H1 (cell line): ENCODE results near the gene BNC2. TPM values are rescaled to one million over a fixed set of nuclear protein-coding genes. Genes with fewer than 3 reads are reported as not detected.

Experiments used
- CTCF ChIA-PET: fragments of 300-600 bp; sonication (Branson Sonifier 250); formaldehyde crosslinking; loops from one replicate; lab custom pipeline; 2021; ENCODE audit not compliant: partially characterized antibody; lab: Charles Lee
- POLR2A ChIA-PET: fragments of 300-600 bp; sonication (Branson Sonifier 250); formaldehyde crosslinking; loops from one replicate; lab custom pipeline; 2021; ENCODE audit warnings: inconsistent platforms; ENCODE audit not compliant: partially characterized antibody; lab: Charles Lee
- DNase-seq, 2 experiments: peaks; one replicate each; pipeline versions ENCODE4 v3.0.0 to v3.0.0-alpha.2; 2010 to 2022; ENCODE audit warnings: low spot score in 2 of 2, low read depth in 1 of 2, mixed read lengths in 1 of 2
- FAIRE-seq: peaks from 2 replicates; lab custom pipeline; 2011; peaks lifted over from hg19 to GRCh38; lab: Jason Lieb, UNC
- H2AFZ ChIP-seq: 2 replicates; pipeline ENCODE4 v1.8.1; 2012; ENCODE audit warnings: low read length, inconsistent platforms
- H2AK5ac ChIP-seq: 2 replicates; pipeline ENCODE4 v1.6.1; 2013; ENCODE audit warnings: low read depth, low read length
- H2BK120ac ChIP-seq: replicated peaks from 2 replicates; pipeline ENCODE3; 2013; ENCODE audit warnings: low read depth, low read length, inconsistent platforms
- H2BK12ac ChIP-seq: 2 replicates; pipeline ENCODE4 v1.6.1; 2013; ENCODE audit warnings: low read depth, low read length
- H2BK15ac ChIP-seq: 2 replicates; pipeline ENCODE4 v1.6.1; 2013; ENCODE audit warnings: low read length
- H2BK20ac ChIP-seq: 2 replicates; pipeline ENCODE4 v1.6.1; 2013; ENCODE audit warnings: low read length
- H2BK5ac ChIP-seq: 2 replicates; pipeline ENCODE4 v1.6.1; 2013; ENCODE audit warnings: low read depth, low read length
- H3K14ac ChIP-seq: 2 replicates; pipeline ENCODE4 v1.6.1; 2013; ENCODE audit warnings: inconsistent platforms; ENCODE audit not compliant: insufficient read length
- H3K18ac ChIP-seq: 2 replicates; pipeline ENCODE4 v1.6.1; 2013; ENCODE audit warnings: low read length; ENCODE audit errors: extremely low read depth
- H3K23ac ChIP-seq: 2 replicates; pipeline ENCODE4 v1.6.1; 2013; ENCODE audit warnings: inconsistent platforms; ENCODE audit not compliant: insufficient read length
- H3K23me2 ChIP-seq: 2 replicates; pipeline ENCODE4 v1.6.1; 2013; ENCODE audit warnings: low read depth, low read length
- H3K27ac ChIP-seq: 2 replicates; pipeline ENCODE4 v1.6.1; 2011; ENCODE audit warnings: low read depth, low read length, inconsistent platforms
- H3K27me3 ChIP-seq, 4 experiments: replicated peaks in 1 of 4; 1 replicate in 1 of 4; 2 replicates in 3 of 4; pipeline versions ENCODE4 v1.6.1 to v1.8.1; 2011 to 2013; ENCODE audit warnings: low read length in 3 of 4, mild to moderate bottlenecking in 3 of 4, inconsistent platforms in 2 of 4, mixed read lengths in 2 of 4, moderate library complexity in 1 of 4; ENCODE audit not compliant: control insufficient read depth in 3 of 4, insufficient read depth in 3 of 4; ENCODE audit errors: extremely low read depth in 1 of 4
- H3K36me3 ChIP-seq, 4 experiments: 2 replicates each; pipeline versions ENCODE4 v1.6.1 to v1.8.1; 2011 to 2013; ENCODE audit warnings: mild to moderate bottlenecking in 4 of 4, low read length in 3 of 4, moderate library complexity in 2 of 4, control low read depth in 1 of 4, inconsistent platforms in 1 of 4; ENCODE audit not compliant: insufficient read depth in 4 of 4, control insufficient read depth in 2 of 4
- H3K4ac ChIP-seq: replicated peaks from 2 replicates; pipeline ENCODE3; 2013; ENCODE audit warnings: low read length, low read depth, mixed read lengths, inconsistent platforms; ENCODE audit not compliant: insufficient read length
- H3K4me1 ChIP-seq, 4 experiments: replicated peaks in 1 of 4; 1 replicate in 1 of 4; 2 replicates in 3 of 4; pipeline versions ENCODE4 v1.6.1 to v1.8.1; 2011 to 2013; ENCODE audit warnings: low read length in 3 of 4, inconsistent platforms in 2 of 4, mixed read lengths in 1 of 4; ENCODE audit not compliant: insufficient read depth in 4 of 4, control insufficient read depth in 3 of 4
- H3K4me2 ChIP-seq, 2 experiments: 2 replicates each; pipeline versions ENCODE4 v1.6.1 to v1.8.1; 2011 to 2013; ENCODE audit warnings: low read depth in 2 of 2, low read length in 2 of 2, control low read depth in 1 of 2, inconsistent platforms in 1 of 2, mild to moderate bottlenecking in 1 of 2; ENCODE audit not compliant: insufficient read depth in 1 of 2
- H3K4me3 ChIP-seq, 4 experiments: fragments of 200-600, 300-600 bp in 1 of 4; sonication (generic), shearing (Covaris generic), sonication (Bioruptor Twin) in 1 of 4; 2 replicates each; pipeline versions ENCODE4 v1.5.1 to v1.8.1; 2011 to 2016; ENCODE audit warnings: low read length in 4 of 4, low read depth in 3 of 4, control low read depth in 2 of 4, inconsistent platforms in 2 of 4, mild to moderate bottlenecking in 2 of 4, mixed read lengths in 1 of 4, moderate library complexity in 1 of 4; ENCODE audit not compliant: insufficient read depth in 2 of 4; ENCODE audit errors: extremely low read depth in 1 of 4
- H3K56ac ChIP-seq: replicated peaks from 2 replicates; pipeline ENCODE3; 2013; ENCODE audit warnings: low read depth, mild to moderate bottlenecking, mixed read lengths, low read length, inconsistent platforms; ENCODE audit not compliant: insufficient read length
- H3K79me1 ChIP-seq: 2 replicates; pipeline ENCODE4 v1.6.1; 2013; ENCODE audit warnings: low read depth, low read length, control low read depth
- H3K79me2 ChIP-seq, 2 experiments: 2 replicates each; pipeline versions ENCODE4 v1.6.1 to v1.8.1; 2012 to 2013; ENCODE audit warnings: low read length in 2 of 2, mild to moderate bottlenecking in 2 of 2, inconsistent platforms in 1 of 2; ENCODE audit not compliant: insufficient read depth in 2 of 2, control insufficient read depth in 1 of 2
- H3K9ac ChIP-seq, 4 experiments: replicated peaks in 1 of 4; 1 replicate in 1 of 4; 2 replicates in 3 of 4; pipeline versions ENCODE4 v1.6.1 to v1.8.1; 2011 to 2013; ENCODE audit warnings: low read depth in 3 of 4, low read length in 3 of 4, control low read depth in 2 of 4, mild to moderate bottlenecking in 2 of 4, moderate library complexity in 2 of 4, inconsistent platforms in 1 of 4; ENCODE audit errors: extremely low read depth in 1 of 4
- H3K9me3 ChIP-seq, 2 experiments: 2 replicates each; pipeline versions ENCODE4 v1.6.1 to v1.8.1; 2012 to 2013; ENCODE audit warnings: mild to moderate bottlenecking in 2 of 2, moderate library complexity in 2 of 2, control low read depth in 1 of 2, inconsistent platforms in 1 of 2, low read depth in 1 of 2, low read length in 1 of 2, mixed read lengths in 1 of 2; ENCODE audit not compliant: insufficient read depth in 2 of 2
- H4K20me1 ChIP-seq, 2 experiments: replicated peaks in 1 of 2; 2 replicates each; pipeline versions ENCODE3 to v1.8.1; 2011 to 2013; ENCODE audit warnings: inconsistent platforms in 2 of 2, low read length in 2 of 2, mild to moderate bottlenecking in 1 of 2; ENCODE audit not compliant: insufficient read depth in 2 of 2, control insufficient read depth in 1 of 2
- H4K5ac ChIP-seq: 2 replicates; pipeline ENCODE4 v1.6.1; 2013; ENCODE audit warnings: low read length, low read depth, mixed read lengths, inconsistent platforms; ENCODE audit not compliant: insufficient read length
- H4K8ac ChIP-seq: 2 replicates; pipeline ENCODE4 v1.8.0; 2013; ENCODE audit warnings: mild to moderate bottlenecking, moderate library complexity, low read length, inconsistent platforms; ENCODE audit not compliant: insufficient read depth; ENCODE audit errors: extremely low read depth
- H4K91ac ChIP-seq: replicated peaks from 2 replicates; pipeline ENCODE3; 2013; ENCODE audit warnings: low read length, mixed read lengths, inconsistent platforms; ENCODE audit not compliant: insufficient read length
- CBX5 ChIP-seq: fragments of 300-800, 300-1000 bp; sonication (generic); IDR thresholded peaks from 2 replicates; pipeline ENCODE4 v1.7.1; 2016; ENCODE audit warnings: antibody characterized with exemption, low read length, low read depth
- HDAC2 ChIP-seq, 2 experiments: fragments of 300-600 bp in 1 of 2; sonication (generic) in 1 of 2; IDR thresholded peaks; 2 replicates each; pipeline ENCODE4 v1.6.1; 2011 to 2012; ENCODE audit warnings: low read depth in 2 of 2, low read length in 2 of 2, mild to moderate bottlenecking in 2 of 2, moderate library complexity in 2 of 2, borderline replicate concordance in 1 of 2, inconsistent platforms in 1 of 2
- JUND ChIP-seq: IDR thresholded peaks from 2 replicates; pipeline ENCODE4 v1.6.1; 2011; ENCODE audit warnings: mild to moderate bottlenecking, improper control_type of control experiment, low read length
- KDM4A ChIP-seq: IDR thresholded peaks from one replicate; pipeline ENCODE4 v1.7.1; 2012; ENCODE audit warnings: low read depth, mild to moderate bottlenecking, moderate library complexity, low read length, inconsistent platforms; ENCODE audit not compliant: severe bottlenecking
- PHF8 ChIP-seq: fragments of 200-600 bp; sonication (generic); conservative IDR thresholded peaks from 2 replicates; pipeline ENCODE4 v1.7.1; 2012; ENCODE audit warnings: low read depth, mild to moderate bottlenecking, inconsistent platforms, low read length, moderate library complexity
- RAD21 ChIP-seq, 2 experiments: IDR thresholded peaks in 1 of 2; conservative IDR thresholded peaks in 1 of 2; 2 replicates each; pipeline ENCODE4 v1.6.1; 2011; ENCODE audit warnings: low read depth in 2 of 2, low read length in 2 of 2, improper control_type of control experiment in 1 of 2, inconsistent platforms in 1 of 2, mild to moderate bottlenecking in 1 of 2, moderate library complexity in 1 of 2
- SAP30 ChIP-seq: fragments of 300-600 bp; sonication (generic); IDR thresholded peaks from 2 replicates; pipeline ENCODE4 v1.7.1; 2012; ENCODE audit warnings: low read length, moderate library complexity, mild to moderate bottlenecking, inconsistent platforms; ENCODE audit not compliant: insufficient read depth, insufficient replicate concordance
- SIX5 ChIP-seq: IDR thresholded peaks from 2 replicates; pipeline ENCODE4 v1.6.1; 2011; ENCODE audit warnings: mild to moderate bottlenecking, low read depth, low read length
- SUZ12 ChIP-seq: fragments of 200-600 bp; sonication (generic); IDR thresholded peaks from 2 replicates; pipeline ENCODE4 v1.6.1; 2012; ENCODE audit warnings: mild to moderate bottlenecking, inconsistent platforms, low read length, moderate library complexity, mixed read lengths
- TAF1 ChIP-seq: IDR thresholded peaks from 2 replicates; pipeline ENCODE4 v1.6.1; 2011; ENCODE audit warnings: mild to moderate bottlenecking, low read depth, low read length
- WGBS, 2 experiments: shearing (Covaris generic) in 1 of 2; methylation state at CpG; one replicate each; pipeline versions ENCODE4 v1.1.6 to v1.1.7; 2013 to 2015; ENCODE audit warnings: low lambda C conversion rate in 2 of 2, mixed read lengths in 2 of 2, inconsistent platforms in 1 of 2, low coverage in 1 of 2, missing lambda C conversion rate in 1 of 2; ENCODE audit not compliant: insufficient replicate concordance in 2 of 2, insufficient coverage in 1 of 2, insufficient read length in 1 of 2; ENCODE audit errors: extremely low coverage in 1 of 2, missing lambda C conversion rate in 1 of 2; 5-methylcytosine and 5-hydroxymethylcytosine counted together
- polyA plus RNA-seq, 7 experiments: library from polyadenylated mRNA; depleted of rRNA in 3 of 7; stranded (reverse) in 5 of 7; unstranded in 2 of 7; fragments of >200 nt in 5 of 7; fragments of 200-250 nt in 2 of 7; gene quantifications; 1 replicate in 5 of 7; 2 replicates in 1 of 7; 4 replicates in 1 of 7; pipeline versions ENCODE4 v1.2.1 to v1.2.3, GENCODE V29; 2011 to 2013; ENCODE audit warnings: missing spikeins in 2 of 7, mixed read lengths in 2 of 7
- total RNA-seq: library from RNA; stranded (reverse); fragmentation: NEBNext Ultra II Directional; extraction: Animal tissue kit (Norgen Biotek cat#: 25700); gene quantifications from 2 replicates; pipeline ENCODE4 v1.2.1, GENCODE V29; 2021
- TF ChIP-seq, protein P1 (sequence below): IDR thresholded peaks from 2 replicates; pipeline ENCODE4 v1.6.1; 2012; ENCODE audit warnings: inconsistent platforms

BNC2 gene
- total and polyA plus RNA-seq, 2 of the 8 experiments (the other 6 are each of a cell fraction or from before 2014, with no cell fraction given) = 16.0 to 26.8 TPM

DNA sequence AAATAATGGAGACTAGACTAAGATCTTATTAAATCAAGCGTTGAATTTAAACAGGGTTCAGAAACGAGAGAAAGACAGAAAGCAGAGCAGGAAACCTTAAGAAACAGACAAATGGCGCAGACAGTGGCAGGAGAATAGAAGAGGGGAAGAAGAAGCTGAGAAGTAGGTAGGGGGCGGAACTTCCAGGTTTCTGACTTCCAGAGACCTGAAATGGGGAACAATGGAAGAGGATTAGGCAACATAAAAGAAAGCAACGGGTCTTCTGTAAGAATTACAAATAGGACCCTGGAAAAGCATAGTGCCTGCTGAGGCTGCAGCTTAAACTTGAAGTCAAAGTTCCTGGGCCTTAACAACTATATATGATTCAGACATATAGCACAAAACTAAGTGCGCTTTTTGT, 101.7 kb downstream of the BNC2 start:
- H3K23ac ChIP-seq = no peak overlapping the region
- peaks cover 5 to 30% (median 18%) of the 10 kb centered on the region in 4 experiments; a peak in 5 of 7 replicates for H3K4me1 ChIP-seq
- no peak overlapping the region for H2BK15ac ChIP-seq
- H4K20me1 ChIP-seq = no peaks in the 10 kb centered on the region
- H2BK12ac ChIP-seq = 0 out of 2 replicates have a peak overlapping the region, but pooled peaks have one; percentile 27
- H3K4me2 ChIP-seq = peak overlapping the region; percentile 53 to 84
- H2BK5ac ChIP-seq = peak overlapping the region; percentile 80; the same call in 1 of the 2 replicates
- DNase-seq (peak in 1 of 2 experiments; percentile 17), FAIRE-seq (peak; percentile 24)
- no peak overlapping the region for H3K4ac ChIP-seq
- H2AK5ac ChIP-seq = no peak overlapping the region
- H4K5ac ChIP-seq = peak overlapping the region; percentile 22
- H2BK20ac ChIP-seq = peak overlapping the region; percentile 64; the same call in 1 of the 2 replicates
- WGBS, 2 experiments = 22% methylated on average over 6 of the region's 6 CpGs; no CpG with 5 or more reads in 1 of the 2 experiments
- H2BK120ac ChIP-seq = peak overlapping the region; percentile 81
- H3K27ac ChIP-seq = no peak overlapping the region
- H3K9ac ChIP-seq = no peak overlapping the region; a peak in 1 of 7 replicates
- H3K79me2 ChIP-seq = peaks cover 0 to 39% of the 10 kb centered on the region in 2 experiments; a peak in 2 of 4 replicates
- no peak overlapping the region for H4K8ac ChIP-seq
- H3K18ac ChIP-seq = 0 out of 2 replicates have a peak overlapping the region, but pooled peaks have one; percentile 79
- no peaks in the 10 kb centered on the region; a peak in 1 of 8 replicates for H3K36me3 ChIP-seq
- no peaks in the 10 kb centered on the region for H3K23me2 ChIP-seq
- ChIA-PET CTCF (interaction anchor here (1.1 to 1.3 kb wide), 2 partner anchors 26 to 27 kb away, joined by 3 to 6 read pairs; no protein-coding TSS in a partner anchor), POLR2A (interaction anchor here (0.9 to 1.4 kb wide), 4 partner anchors 43 to 183 kb away, joined by 3 to 4 read pairs (median 4); no protein-coding TSS in a partner anchor)
- no peaks in the 10 kb centered on the region for H3K27me3 ChIP-seq
- no peak overlapping the region for H3K56ac ChIP-seq
- no peak overlapping the region for H3K14ac ChIP-seq
- no peaks in the 10 kb centered on the region for H3K9me3 ChIP-seq
- no peaks in the 10 kb centered on the region for H3K79me1 ChIP-seq
- peak overlapping the region; percentile 89 for H4K91ac ChIP-seq
- H2AFZ ChIP-seq = no peak overlapping the region
- H3K4me3 ChIP-seq = peak overlapping the region in 1 of 4 experiments; percentile 10; a peak in 1 of 8 replicates
- no peak for TF ChIP-seq SIX5
- TF ChIP-seq SAP30 = no peak
- TF ChIP-seq HDAC2 (IDR thresholded peaks at IDR 0.05; ENCODE audit: borderline replicate concordance in 1 of 2, low read depth in 2 of 2, low read length in 2 of 2) = peak in 1 of 2 experiments; percentile 33; a peak in 1 of 4 replicates
- no peak for TF ChIP-seq PHF8
- no peak for TF ChIP-seq JUND
- TF ChIP-seq SUZ12 = no peak
- TF ChIP-seq RAD21 (IDR thresholded peaks at IDR 0.05 in 1 of 2, conservative IDR thresholded peaks at IDR 0.05 in 1 of 2; ENCODE audit: low read depth in 2 of 2, low read length in 2 of 2) = 0 out of 4 replicates have a peak, but pooled peaks of 1 of the 2 experiments have one; percentile 11
- TF ChIP-seq KDM4A = no peak
- TF ChIP-seq CBX5 = no peak
- no peak for TF ChIP-seq TAF1
- TF ChIP-seq, protein P1, sequence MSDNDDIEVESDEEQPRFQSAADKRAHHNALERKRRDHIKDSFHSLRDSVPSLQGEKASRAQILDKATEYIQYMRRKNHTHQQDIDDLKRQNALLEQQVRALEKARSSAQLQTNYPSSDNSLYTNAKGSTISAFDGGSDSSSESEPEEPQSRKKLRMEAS = no peak
